ENCODE measurements around the gene ZNF536.

DNA sequence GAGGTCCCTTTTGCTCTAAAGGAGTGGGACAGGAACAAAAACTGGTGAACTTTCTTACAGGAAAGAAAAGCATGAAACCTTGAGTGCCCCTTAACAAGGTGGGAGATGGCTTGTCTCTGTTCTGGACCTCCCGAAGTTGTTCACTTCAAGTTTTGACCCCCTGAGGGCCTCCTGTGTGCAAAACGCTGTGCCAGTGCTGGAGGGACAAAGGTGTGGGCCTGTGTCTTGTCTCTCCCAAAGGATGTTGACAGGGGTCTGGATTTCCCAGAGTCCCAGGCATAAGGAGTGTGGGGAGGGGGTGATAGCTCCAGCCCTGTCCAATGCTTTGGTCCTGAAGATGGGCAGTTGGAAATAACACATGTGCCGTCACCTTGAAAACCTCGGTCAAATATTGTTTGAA is 6.5 kb downstream of the ZNF536 start:
- TF ChIP-seq GATA3 (IDR thresholded peaks at IDR 0.05; ENCODE audit: low read depth, low read length) (no peak), GATA2 (IDR thresholded peaks at IDR 0.05; ENCODE audit: low read depth, low read length) (no peak)

Data from SH-SY5Y (cell line).